ENCODE data around the gene ZC3H4.

- TF ChIP-seq CTCF (conservative IDR thresholded peaks at IDR 0.05) (no peak), ZFX (IDR thresholded peaks at IDR 0.05) (no peak)
These were observed 74.2 kb downstream of the ZC3H4 start for GRCh38 chr19:47039239-47039874.

Measured in C4-2B (cell line).